Vagina (tissue), 2 donors: ENCODE data around the gene EPSTI1. TPM values are rescaled to one million over a fixed set of nuclear protein-coding genes. Genes with fewer than 3 reads are reported as not detected.

Experiments used
- DNase-seq, 2 donors: peaks; one replicate each; pipeline ENCODE4 v3.0.0-alpha.2; 2017; ENCODE audit errors: extremely low spot score in 2 of 2
- H3K27ac ChIP-seq: fragments of 200-600 bp; sonication (generic); one replicate; pipeline ENCODE4 v1.5.1; 2019
- H3K27me3 ChIP-seq: fragments of 200-600 bp; sonication (generic); one replicate; pipeline ENCODE4 v1.5.1; 2019
- H3K36me3 ChIP-seq, 2 donors: fragments of 200-600 bp; sonication (generic); one replicate each; pipeline ENCODE4 v1.5.1; 2017 to 2019
- H3K4me1 ChIP-seq: fragments of 200-600 bp; sonication (generic); one replicate; pipeline ENCODE4 v1.5.1; 2019
- H3K4me3 ChIP-seq, 2 donors: fragments of 200-600 bp; sonication (generic); 1 replicate in 1 of 2; 2 replicates in 1 of 2; pipeline ENCODE4 v1.5.1; 2016 to 2019
- H3K9me3 ChIP-seq: fragments of 200-600 bp; sonication (generic); one replicate; pipeline ENCODE4 v1.5.1; 2019
- POLR2A ChIP-seq, 2 donors: fragments of 450-650 bp; IDR thresholded peaks; one replicate each; pipeline ENCODE4 v1.6.1; 2017; ENCODE audit warnings: antibody characterized with exemption in 2 of 2, mild to moderate bottlenecking in 2 of 2, moderate library complexity in 2 of 2
- POLR2AphosphoS5 ChIP-seq, 2 donors: sonication (generic); formaldehyde crosslinking; IDR thresholded peaks; one replicate each; pipeline ENCODE4 v1.9.0; 2017; ENCODE audit warnings: antibody characterized with exemption in 2 of 2, mild to moderate bottlenecking in 2 of 2, low read depth in 1 of 2; ENCODE audit not compliant: insufficient read depth in 1 of 2
- intact Hi-C: fragments of 100-400 bp; cut with DNase I; formaldehyde crosslinking; loops from one replicate; pipeline ENCODE4 v1.15.1; 2023
- total RNA-seq: library from RNA; depleted of rRNA; stranded (reverse); fragments of >200 nt; gene quantifications from one replicate; pipeline ENCODE4 v1.2.3, GENCODE V29; 2016
- TF ChIP-seq, protein P1 (sequence below), 3 experiments: fragments of 450-650 bp in 2 of 3; fragments of 200-600 bp in 1 of 3; sonication (generic) in 1 of 3; IDR thresholded peaks; one replicate each; pipeline ENCODE4 v1.5.1; 2017 to 2019; ENCODE audit warnings: antibody characterized with exemption in 3 of 3, mild to moderate bottlenecking in 2 of 3, moderate library complexity in 2 of 3

Gene EPSTI1
- total RNA-seq, 1 donor from 2014 or later, result 4.9 TPM

DNA sequence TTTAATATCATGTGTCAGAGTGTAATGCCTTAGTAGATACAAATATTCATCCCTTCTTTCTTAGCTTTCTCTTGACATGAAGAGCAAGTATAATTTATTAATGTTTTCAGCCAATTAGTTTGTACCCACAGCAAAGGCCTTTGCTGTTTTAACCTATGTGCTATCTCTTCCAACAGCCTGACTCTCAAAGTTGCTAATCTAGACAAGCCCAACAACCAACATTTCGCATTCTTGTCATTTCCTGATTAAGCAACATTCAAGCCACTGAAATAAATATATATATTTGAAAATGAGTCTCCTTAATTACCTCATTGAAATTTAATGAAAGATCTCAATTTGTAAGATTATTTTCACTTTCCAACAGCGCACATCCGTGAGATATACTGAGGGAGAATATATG, 18.5 kb downstream of the EPSTI1 start:
- H3K36me3 ChIP-seq, result no peaks in the 10 kb centered on the region
- no peaks in the 10 kb centered on the region for H3K9me3 ChIP-seq
- no peak overlapping the region for H3K4me3 ChIP-seq
- TF ChIP-seq, protein P1, sequence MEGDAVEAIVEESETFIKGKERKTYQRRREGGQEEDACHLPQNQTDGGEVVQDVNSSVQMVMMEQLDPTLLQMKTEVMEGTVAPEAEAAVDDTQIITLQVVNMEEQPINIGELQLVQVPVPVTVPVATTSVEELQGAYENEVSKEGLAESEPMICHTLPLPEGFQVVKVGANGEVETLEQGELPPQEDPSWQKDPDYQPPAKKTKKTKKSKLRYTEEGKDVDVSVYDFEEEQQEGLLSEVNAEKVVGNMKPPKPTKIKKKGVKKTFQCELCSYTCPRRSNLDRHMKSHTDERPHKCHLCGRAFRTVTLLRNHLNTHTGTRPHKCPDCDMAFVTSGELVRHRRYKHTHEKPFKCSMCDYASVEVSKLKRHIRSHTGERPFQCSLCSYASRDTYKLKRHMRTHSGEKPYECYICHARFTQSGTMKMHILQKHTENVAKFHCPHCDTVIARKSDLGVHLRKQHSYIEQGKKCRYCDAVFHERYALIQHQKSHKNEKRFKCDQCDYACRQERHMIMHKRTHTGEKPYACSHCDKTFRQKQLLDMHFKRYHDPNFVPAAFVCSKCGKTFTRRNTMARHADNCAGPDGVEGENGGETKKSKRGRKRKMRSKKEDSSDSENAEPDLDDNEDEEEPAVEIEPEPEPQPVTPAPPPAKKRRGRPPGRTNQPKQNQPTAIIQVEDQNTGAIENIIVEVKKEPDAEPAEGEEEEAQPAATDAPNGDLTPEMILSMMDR (IDR thresholded peaks at IDR 0.05), result no peak
- TF ChIP-seq POLR2A (IDR thresholded peaks at IDR 0.05) (no peak), POLR2AphosphoS5 (IDR thresholded peaks at IDR 0.05; ENCODE audit: insufficient read depth in 1 of 2, low read depth in 1 of 2) (no peak)
- no peak overlapping the region for H3K27ac ChIP-seq
- intact Hi-C loops, result no loop called here
- DNase-seq, result no peak
- peaks cover 7% of the 10 kb centered on the region for H3K4me1 ChIP-seq
- H3K27me3 ChIP-seq, result no peaks in the 10 kb centered on the region

DNA sequence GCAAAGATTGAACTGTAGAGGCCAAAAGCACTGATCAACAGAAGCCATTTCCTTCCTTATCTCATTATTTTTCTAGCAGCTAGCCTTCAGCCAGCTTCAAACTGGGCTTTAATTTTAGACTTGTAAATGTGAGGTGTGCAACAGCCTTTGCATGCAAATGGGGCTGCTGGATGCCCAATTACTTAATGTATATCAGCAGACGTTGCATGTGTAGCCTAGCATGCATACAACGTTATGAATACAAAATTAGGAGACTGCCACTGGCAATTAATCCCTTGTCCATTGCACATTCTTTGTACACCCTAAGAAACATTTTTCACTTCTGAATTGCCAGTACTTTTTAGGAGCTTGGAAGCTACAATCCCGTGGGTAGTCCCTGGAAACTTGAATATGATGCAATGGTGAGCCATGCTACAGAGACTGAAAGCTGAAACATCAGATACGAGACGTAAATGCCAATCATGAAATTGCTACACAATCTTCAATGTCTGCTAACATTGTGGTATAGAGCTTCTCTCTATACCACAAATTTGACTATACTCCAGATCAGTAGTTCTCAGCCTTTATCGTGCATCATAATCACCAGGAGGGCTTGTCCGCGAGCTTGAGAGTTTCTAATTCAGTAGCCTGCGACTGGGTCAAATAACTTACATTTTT, 20.2 kb downstream of the EPSTI1 start:
- intact Hi-C loops, result no loop called here

DNA sequence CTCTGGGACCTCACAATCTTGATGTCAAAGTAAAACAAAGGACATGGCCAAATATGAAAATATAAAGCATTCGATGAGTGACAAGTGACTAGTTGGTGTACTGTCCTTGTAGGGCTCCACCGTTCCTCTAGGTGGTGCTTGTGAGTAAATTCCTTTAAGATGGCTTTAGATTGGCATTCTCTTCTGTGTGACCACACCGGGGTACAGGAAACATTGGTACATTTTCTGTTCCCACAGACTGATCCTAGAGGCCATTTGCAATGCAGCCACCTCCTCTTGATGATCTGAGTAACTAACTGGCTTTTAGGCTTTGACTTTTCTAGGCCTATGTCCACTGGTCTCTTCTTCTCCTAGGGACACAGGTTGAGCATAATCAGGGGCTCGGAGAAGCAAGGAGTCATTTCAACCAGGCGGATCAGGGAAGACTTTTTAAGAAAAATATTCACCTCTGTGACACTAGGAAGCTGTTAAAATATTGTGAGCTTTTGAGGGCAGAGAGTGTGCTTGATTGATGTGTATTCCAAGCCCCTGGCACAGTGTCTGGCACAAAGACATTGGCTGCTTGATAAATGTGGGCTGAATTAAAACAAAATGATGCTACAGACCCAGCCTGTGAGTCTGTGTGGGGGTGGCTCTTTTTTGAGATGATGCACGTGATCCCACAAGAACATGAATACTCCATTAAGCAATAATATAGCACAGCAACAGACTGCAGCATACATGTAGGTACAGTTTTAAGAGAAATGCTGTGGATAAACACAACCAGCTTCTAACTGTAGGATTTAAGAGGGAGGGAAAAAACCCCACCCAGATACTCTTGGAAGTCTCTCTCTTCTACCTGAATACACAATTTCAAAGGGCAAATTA, 21.0 kb downstream of the EPSTI1 start:
- intact Hi-C loops, result no loop called here
- TF ChIP-seq, protein P1 (IDR thresholded peaks at IDR 0.05), result peak in 2 of 3 experiments; percentile 38 to 46
- TF ChIP-seq POLR2AphosphoS5 (IDR thresholded peaks at IDR 0.05; ENCODE audit: insufficient read depth in 1 of 2, low read depth in 1 of 2) (no peak), POLR2A (IDR thresholded peaks at IDR 0.05) (no peak)
- DNase-seq, result no peak

More for the DNA sequence above, 20.2 kb downstream of the EPSTI1 start:
- Histone ChIP-seq H3K36me3 (no peaks in the 10 kb centered on the region), H3K27ac (no peak overlapping the region), H3K27me3 (no peaks in the 10 kb centered on the region), H3K9me3 (no peaks in the 10 kb centered on the region), H3K4me1 (peaks cover 7% of the 10 kb centered on the region), H3K4me3 (no peak overlapping the region)
- no peak for TF ChIP-seq POLR2AphosphoS5 (IDR thresholded peaks at IDR 0.05; ENCODE audit: insufficient read depth in 1 of 2, low read depth in 1 of 2)
- no peak for TF ChIP-seq POLR2A (IDR thresholded peaks at IDR 0.05)
- TF ChIP-seq, protein P1 (IDR thresholded peaks at IDR 0.05), result no peak
- DNase-seq, result no peak

DNA sequence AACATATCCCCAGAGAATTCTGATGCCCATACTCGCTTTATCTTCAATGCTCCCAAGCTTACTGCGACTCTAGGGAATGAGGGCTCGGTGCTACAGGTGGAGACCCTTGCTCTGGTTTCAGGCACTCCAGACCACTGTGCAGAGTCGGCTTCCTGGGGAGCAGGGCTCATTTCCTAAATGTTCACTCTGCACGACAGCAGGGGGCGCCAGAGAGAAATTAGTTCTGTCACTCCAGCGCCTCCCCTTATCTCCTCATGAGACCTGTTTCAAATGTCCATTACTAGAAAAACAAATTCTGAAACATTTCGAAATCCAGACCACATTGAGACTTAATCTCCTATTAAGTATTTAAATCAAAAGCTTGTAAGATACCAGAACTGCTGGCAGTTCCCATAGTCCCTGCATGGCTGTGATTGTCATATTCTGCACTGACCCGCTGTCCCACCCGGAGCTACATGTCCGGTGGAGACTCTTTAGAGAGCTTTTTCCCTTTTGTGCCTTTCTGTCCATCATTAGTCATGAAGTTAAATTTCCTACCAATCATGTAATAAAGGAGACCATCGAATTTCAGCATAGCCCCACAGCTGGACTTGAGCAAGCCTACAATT, 22.4 kb downstream of the EPSTI1 start:
- TF ChIP-seq, protein P1 (IDR thresholded peaks at IDR 0.05), result peak; percentile 51 to 78 (median 62)
- no peak for TF ChIP-seq POLR2A (IDR thresholded peaks at IDR 0.05)
- no peak for TF ChIP-seq POLR2AphosphoS5 (IDR thresholded peaks at IDR 0.05; ENCODE audit: insufficient read depth in 1 of 2, low read depth in 1 of 2)
- intact Hi-C loops, result no loop called here
- Histone ChIP-seq H3K4me1 (peaks cover 7% of the 10 kb centered on the region), H3K36me3 (no peaks in the 10 kb centered on the region), H3K27me3 (no peaks in the 10 kb centered on the region), H3K27ac (no peak overlapping the region), H3K4me3 (no peak overlapping the region), H3K9me3 (no peaks in the 10 kb centered on the region)
- DNase-seq, result no peak

More for the DNA sequence above, 21.0 kb downstream of the EPSTI1 start:
- no peaks in the 10 kb centered on the region for H3K36me3 ChIP-seq
- H3K9me3 ChIP-seq, result no peaks in the 10 kb centered on the region
- H3K27me3 ChIP-seq, result no peaks in the 10 kb centered on the region
- no peak overlapping the region for H3K27ac ChIP-seq
- H3K4me3 ChIP-seq, result no peak overlapping the region
- peaks cover 7% of the 10 kb centered on the region for H3K4me1 ChIP-seq
